H1 (cell line): Measurements from ENCODE around the gene ANKRD12. TPM values are rescaled to one million over a fixed set of nuclear protein-coding genes. Genes with fewer than 3 reads are reported as not detected.

Source experiments
- CTCF ChIA-PET: fragments of 300-600 bp; sonication (Branson Sonifier 250); formaldehyde crosslinking; loops from one replicate; lab custom pipeline; 2021; ENCODE audit not compliant: partially characterized antibody; lab: Charles Lee
- POLR2A ChIA-PET: fragments of 300-600 bp; sonication (Branson Sonifier 250); formaldehyde crosslinking; loops from one replicate; lab custom pipeline; 2021; ENCODE audit warnings: inconsistent platforms; ENCODE audit not compliant: partially characterized antibody; lab: Charles Lee
- DNase-seq, 2 experiments: peaks; one replicate each; pipeline versions ENCODE4 v3.0.0 to v3.0.0-alpha.2; 2010 to 2022; ENCODE audit warnings: low spot score in 2 of 2, low read depth in 1 of 2, mixed read lengths in 1 of 2
- FAIRE-seq: peaks from 2 replicates; lab custom pipeline; 2011; peaks lifted over from hg19 to GRCh38; lab: Jason Lieb, UNC
- H2AFZ ChIP-seq: 2 replicates; pipeline ENCODE4 v1.8.1; 2012; ENCODE audit warnings: low read length, inconsistent platforms
- H2AK5ac ChIP-seq: 2 replicates; pipeline ENCODE4 v1.6.1; 2013; ENCODE audit warnings: low read depth, low read length
- H2BK120ac ChIP-seq: replicated peaks from 2 replicates; pipeline ENCODE3; 2013; ENCODE audit warnings: low read depth, low read length, inconsistent platforms
- H2BK12ac ChIP-seq: 2 replicates; pipeline ENCODE4 v1.6.1; 2013; ENCODE audit warnings: low read depth, low read length
- H2BK15ac ChIP-seq: 2 replicates; pipeline ENCODE4 v1.6.1; 2013; ENCODE audit warnings: low read length
- H2BK20ac ChIP-seq: 2 replicates; pipeline ENCODE4 v1.6.1; 2013; ENCODE audit warnings: low read length
- H2BK5ac ChIP-seq: 2 replicates; pipeline ENCODE4 v1.6.1; 2013; ENCODE audit warnings: low read depth, low read length
- H3K14ac ChIP-seq: 2 replicates; pipeline ENCODE4 v1.6.1; 2013; ENCODE audit warnings: inconsistent platforms; ENCODE audit not compliant: insufficient read length
- H3K18ac ChIP-seq: 2 replicates; pipeline ENCODE4 v1.6.1; 2013; ENCODE audit warnings: low read length; ENCODE audit errors: extremely low read depth
- H3K23ac ChIP-seq: 2 replicates; pipeline ENCODE4 v1.6.1; 2013; ENCODE audit warnings: inconsistent platforms; ENCODE audit not compliant: insufficient read length
- H3K23me2 ChIP-seq: 2 replicates; pipeline ENCODE4 v1.6.1; 2013; ENCODE audit warnings: low read depth, low read length
- H3K27ac ChIP-seq: 2 replicates; pipeline ENCODE4 v1.6.1; 2011; ENCODE audit warnings: low read depth, low read length, inconsistent platforms
- H3K27me3 ChIP-seq, 4 experiments: replicated peaks in 1 of 4; 1 replicate in 1 of 4; 2 replicates in 3 of 4; pipeline versions ENCODE4 v1.6.1 to v1.8.1; 2011 to 2013; ENCODE audit warnings: low read length in 3 of 4, mild to moderate bottlenecking in 3 of 4, inconsistent platforms in 2 of 4, mixed read lengths in 2 of 4, moderate library complexity in 1 of 4; ENCODE audit not compliant: control insufficient read depth in 3 of 4, insufficient read depth in 3 of 4; ENCODE audit errors: extremely low read depth in 1 of 4
- H3K36me3 ChIP-seq, 4 experiments: 2 replicates each; pipeline versions ENCODE4 v1.6.1 to v1.8.1; 2011 to 2013; ENCODE audit warnings: mild to moderate bottlenecking in 4 of 4, low read length in 3 of 4, moderate library complexity in 2 of 4, control low read depth in 1 of 4, inconsistent platforms in 1 of 4; ENCODE audit not compliant: insufficient read depth in 4 of 4, control insufficient read depth in 2 of 4
- H3K4ac ChIP-seq: replicated peaks from 2 replicates; pipeline ENCODE3; 2013; ENCODE audit warnings: low read length, low read depth, mixed read lengths, inconsistent platforms; ENCODE audit not compliant: insufficient read length
- H3K4me1 ChIP-seq, 4 experiments: replicated peaks in 1 of 4; 1 replicate in 1 of 4; 2 replicates in 3 of 4; pipeline versions ENCODE4 v1.6.1 to v1.8.1; 2011 to 2013; ENCODE audit warnings: low read length in 3 of 4, inconsistent platforms in 2 of 4, mixed read lengths in 1 of 4; ENCODE audit not compliant: insufficient read depth in 4 of 4, control insufficient read depth in 3 of 4
- H3K4me2 ChIP-seq, 2 experiments: 2 replicates each; pipeline versions ENCODE4 v1.6.1 to v1.8.1; 2011 to 2013; ENCODE audit warnings: low read depth in 2 of 2, low read length in 2 of 2, control low read depth in 1 of 2, inconsistent platforms in 1 of 2, mild to moderate bottlenecking in 1 of 2; ENCODE audit not compliant: insufficient read depth in 1 of 2
- H3K4me3 ChIP-seq, 4 experiments: fragments of 200-600, 300-600 bp in 1 of 4; sonication (generic), shearing (Covaris generic), sonication (Bioruptor Twin) in 1 of 4; 2 replicates each; pipeline versions ENCODE4 v1.5.1 to v1.8.1; 2011 to 2016; ENCODE audit warnings: low read length in 4 of 4, low read depth in 3 of 4, control low read depth in 2 of 4, inconsistent platforms in 2 of 4, mild to moderate bottlenecking in 2 of 4, mixed read lengths in 1 of 4, moderate library complexity in 1 of 4; ENCODE audit not compliant: insufficient read depth in 2 of 4; ENCODE audit errors: extremely low read depth in 1 of 4
- H3K56ac ChIP-seq: replicated peaks from 2 replicates; pipeline ENCODE3; 2013; ENCODE audit warnings: low read depth, mild to moderate bottlenecking, mixed read lengths, low read length, inconsistent platforms; ENCODE audit not compliant: insufficient read length
- H3K79me1 ChIP-seq: 2 replicates; pipeline ENCODE4 v1.6.1; 2013; ENCODE audit warnings: low read depth, low read length, control low read depth
- H3K79me2 ChIP-seq, 2 experiments: 2 replicates each; pipeline versions ENCODE4 v1.6.1 to v1.8.1; 2012 to 2013; ENCODE audit warnings: low read length in 2 of 2, mild to moderate bottlenecking in 2 of 2, inconsistent platforms in 1 of 2; ENCODE audit not compliant: insufficient read depth in 2 of 2, control insufficient read depth in 1 of 2
- H3K9ac ChIP-seq, 4 experiments: replicated peaks in 1 of 4; 1 replicate in 1 of 4; 2 replicates in 3 of 4; pipeline versions ENCODE4 v1.6.1 to v1.8.1; 2011 to 2013; ENCODE audit warnings: low read depth in 3 of 4, low read length in 3 of 4, control low read depth in 2 of 4, mild to moderate bottlenecking in 2 of 4, moderate library complexity in 2 of 4, inconsistent platforms in 1 of 4; ENCODE audit errors: extremely low read depth in 1 of 4
- H3K9me3 ChIP-seq, 2 experiments: 2 replicates each; pipeline versions ENCODE4 v1.6.1 to v1.8.1; 2012 to 2013; ENCODE audit warnings: mild to moderate bottlenecking in 2 of 2, moderate library complexity in 2 of 2, control low read depth in 1 of 2, inconsistent platforms in 1 of 2, low read depth in 1 of 2, low read length in 1 of 2, mixed read lengths in 1 of 2; ENCODE audit not compliant: insufficient read depth in 2 of 2
- H4K20me1 ChIP-seq, 2 experiments: replicated peaks in 1 of 2; 2 replicates each; pipeline versions ENCODE3 to v1.8.1; 2011 to 2013; ENCODE audit warnings: inconsistent platforms in 2 of 2, low read length in 2 of 2, mild to moderate bottlenecking in 1 of 2; ENCODE audit not compliant: insufficient read depth in 2 of 2, control insufficient read depth in 1 of 2
- H4K5ac ChIP-seq: 2 replicates; pipeline ENCODE4 v1.6.1; 2013; ENCODE audit warnings: low read length, low read depth, mixed read lengths, inconsistent platforms; ENCODE audit not compliant: insufficient read length
- H4K8ac ChIP-seq: 2 replicates; pipeline ENCODE4 v1.8.0; 2013; ENCODE audit warnings: mild to moderate bottlenecking, moderate library complexity, low read length, inconsistent platforms; ENCODE audit not compliant: insufficient read depth; ENCODE audit errors: extremely low read depth
- H4K91ac ChIP-seq: replicated peaks from 2 replicates; pipeline ENCODE3; 2013; ENCODE audit warnings: low read length, mixed read lengths, inconsistent platforms; ENCODE audit not compliant: insufficient read length
- BRCA1 ChIP-seq: IDR thresholded peaks from 2 replicates; pipeline ENCODE4 v1.6.1; 2012; ENCODE audit warnings: low read depth, low read length, improper control_type of control experiment
- KDM1A ChIP-seq: fragments of 200-600, 300-600 bp; sonication (generic); IDR thresholded peaks from 2 replicates; pipeline ENCODE4 v1.7.1; 2016; ENCODE audit warnings: mild to moderate bottlenecking, low read length, borderline replicate concordance
- TAF1 ChIP-seq: IDR thresholded peaks from 2 replicates; pipeline ENCODE4 v1.6.1; 2011; ENCODE audit warnings: mild to moderate bottlenecking, low read depth, low read length
- polyA plus RNA-seq, 7 experiments: library from polyadenylated mRNA; depleted of rRNA in 3 of 7; stranded (reverse) in 5 of 7; unstranded in 2 of 7; fragments of >200 nt in 5 of 7; fragments of 200-250 nt in 2 of 7; gene quantifications; 1 replicate in 5 of 7; 2 replicates in 1 of 7; 4 replicates in 1 of 7; pipeline versions ENCODE4 v1.2.1 to v1.2.3, GENCODE V29; 2011 to 2013; ENCODE audit warnings: missing spikeins in 2 of 7, mixed read lengths in 2 of 7
- total RNA-seq: library from RNA; stranded (reverse); fragmentation: NEBNext Ultra II Directional; extraction: Animal tissue kit (Norgen Biotek cat#: 25700); gene quantifications from 2 replicates; pipeline ENCODE4 v1.2.1, GENCODE V29; 2021

Gene ANKRD12
- total and polyA plus RNA-seq, 2 of the 8 experiments (the other 6 are each of a cell fraction or from before 2014, with no cell fraction given) = 2.6 to 37.9 TPM

- Histone ChIP-seq H4K5ac (no peak overlapping the region), H3K56ac (no peak overlapping the region), H3K4me2 (no peak overlapping the region), H2BK12ac (no peak overlapping the region), H2BK20ac (no peak overlapping the region), H3K79me2 (peaks cover 0 to 4% of the 10 kb centered on the region in 2 experiments; a peak in 1 of 4 replicates), H3K23me2 (no peaks in the 10 kb centered on the region), H4K20me1 (no peaks in the 10 kb centered on the region), H4K8ac (no peak overlapping the region), H3K18ac (no peak overlapping the region), H3K14ac (no peak overlapping the region), H2BK120ac (no peak overlapping the region), H3K27ac (no peak overlapping the region), H2BK15ac (no peak overlapping the region), H3K4ac (no peak overlapping the region), H3K79me1 (no peaks in the 10 kb centered on the region), H3K27me3 (no peaks in the 10 kb centered on the region), H3K4me1 (peaks cover 0 to 2% (median 0%) of the 10 kb centered on the region in 4 experiments; a peak in 1 of 7 replicates), H3K36me3 (peaks cover 0 to 4% (median 0%) of the 10 kb centered on the region in 4 experiments; a peak in 3 of 8 replicates), H3K9ac (no peak overlapping the region), H2BK5ac (no peak overlapping the region), H2AK5ac (no peak overlapping the region), H3K9me3 (no peaks in the 10 kb centered on the region), H3K4me3 (no peak overlapping the region), H2AFZ (no peak overlapping the region), H3K23ac (no peak overlapping the region), H4K91ac (no peak overlapping the region)
- no peak for TF ChIP-seq KDM1A
- no peak for TF ChIP-seq TAF1
- TF ChIP-seq BRCA1 = no peak
- ChIA-PET POLR2A (interaction anchor here (1.6 kb wide), 1 partner anchor 11 kb away, joined by 3 read pairs; no protein-coding TSS in a partner anchor), CTCF (no interaction called here)
- no peak for DNase-seq
- no peak for FAIRE-seq
Observed at GRCh38 chr18:9226463-9226862, 89.9 kb downstream of the ANKRD12 start.
